Progenitor cell of endocrine pancreas (in vitro differentiated cells): ENCODE results near the gene ITGB2. TPM values are rescaled to one million over a fixed set of nuclear protein-coding genes. Genes with fewer than 3 reads are reported as not detected.

Source experiments
- DNase-seq: peaks from one replicate; pipeline ENCODE4 v3.0.0; 2021; ENCODE audit warnings: low spot score; ENCODE audit not compliant: unreplicated experiment
- H3K27ac Mint-ChIP-seq: 2 replicates; pipeline ENCODE4 v1.8.0; 2021; ENCODE audit warnings: mild to moderate bottlenecking, moderate library complexity, mixed read lengths
- H3K27me3 Mint-ChIP-seq: 2 replicates; pipeline ENCODE4 v1.8.0; 2021; ENCODE audit warnings: mixed read lengths
- H3K36me3 Mint-ChIP-seq: 2 replicates; pipeline ENCODE4 v1.8.0; 2022; ENCODE audit warnings: mixed read lengths; ENCODE audit not compliant: insufficient read depth
- H3K4me1 Mint-ChIP-seq: 2 replicates; pipeline ENCODE4 v1.8.0; 2021; ENCODE audit warnings: low read depth, mixed read lengths
- H3K4me3 Mint-ChIP-seq: 2 replicates; pipeline ENCODE4 v1.8.0; 2021; ENCODE audit warnings: low read depth, mild to moderate bottlenecking, moderate library complexity, mixed read lengths
- H3K9me3 Mint-ChIP-seq: 2 replicates; pipeline ENCODE4 v1.8.0; 2021; ENCODE audit warnings: low read depth, mixed read lengths
- CTCF ChIP-seq: fragments of 200-600 bp; sonication (generic); IDR thresholded peaks from one replicate; pipeline ENCODE4 v1.5.0; 2021; ENCODE audit warnings: antibody characterized with exemption, mild to moderate bottlenecking; ENCODE audit not compliant: unreplicated experiment
- total RNA-seq: library from RNA; stranded (reverse); gene quantifications from 2 replicates; pipeline ENCODE4 v1.2.1, GENCODE V29; 2021

The ITGB2 gene
- total RNA-seq, 1 donor from 2014 or later, result 0.41 TPM

GRCh38 chr21:44953628-44954021 lies 32.9 kb upstream of the ITGB2 start:
- H3K27me3 Mint-ChIP-seq, result no peaks in the 10 kb centered on the region
- no peak overlapping the region for H3K27ac Mint-ChIP-seq
- DNase-seq, result no peak
- no peaks in the 10 kb centered on the region for H3K9me3 Mint-ChIP-seq
- no peaks in the 10 kb centered on the region for H3K4me1 Mint-ChIP-seq
- no peak overlapping the region for H3K4me3 Mint-ChIP-seq
- no peak for TF ChIP-seq CTCF
- H3K36me3 Mint-ChIP-seq, result peaks cover 1% of the 10 kb centered on the region

- no peak for DNase-seq
Measured at GRCh38 chr21:44952929-44953627, 32.4 kb upstream of the ITGB2 start.

GRCh38 chr21:44952116-44952928 lies 31.6 kb upstream of the ITGB2 start:
- H3K27me3 Mint-ChIP-seq, result no peaks in the 10 kb centered on the region
- H3K36me3 Mint-ChIP-seq, result peaks cover 1% of the 10 kb centered on the region
- H3K4me1 Mint-ChIP-seq, result no peaks in the 10 kb centered on the region
- no peak overlapping the region for H3K27ac Mint-ChIP-seq
- no peak overlapping the region for H3K4me3 Mint-ChIP-seq
- no peaks in the 10 kb centered on the region for H3K9me3 Mint-ChIP-seq
- no peak for TF ChIP-seq CTCF
- DNase-seq, result no peak

More at GRCh38 chr21:44952929-44953627, 32.4 kb upstream of the ITGB2 start:
- no peak overlapping the region for H3K4me3 Mint-ChIP-seq
- no peaks in the 10 kb centered on the region for H3K27me3 Mint-ChIP-seq
- no peak for TF ChIP-seq CTCF
- H3K27ac Mint-ChIP-seq, result no peak overlapping the region
- H3K9me3 Mint-ChIP-seq, result no peaks in the 10 kb centered on the region
- no peaks in the 10 kb centered on the region for H3K4me1 Mint-ChIP-seq
- H3K36me3 Mint-ChIP-seq, result peaks cover 1% of the 10 kb centered on the region

- peaks cover 1% of the 10 kb centered on the region for H3K36me3 Mint-ChIP-seq
- no peaks in the 10 kb centered on the region for H3K9me3 Mint-ChIP-seq
- no peak overlapping the region for H3K27ac Mint-ChIP-seq
- no peak for DNase-seq
- no peak overlapping the region for H3K4me3 Mint-ChIP-seq
- no peaks in the 10 kb centered on the region for H3K27me3 Mint-ChIP-seq
- no peak for TF ChIP-seq CTCF
- no peaks in the 10 kb centered on the region for H3K4me1 Mint-ChIP-seq
Measured at GRCh38 chr21:44951186-44951915, 30.7 kb upstream of the ITGB2 start.

- Mint-ChIP-seq H3K9me3 (no peaks in the 10 kb centered on the region), H3K27ac (no peak overlapping the region), H3K4me3 (no peak overlapping the region), H3K36me3 (no peaks in the 10 kb centered on the region), H3K4me1 (no peaks in the 10 kb centered on the region), H3K27me3 (no peaks in the 10 kb centered on the region)
- DNase-seq, result no peak
- no peak for TF ChIP-seq CTCF
Measured at GRCh38 chr21:44950351-44950750, 29.7 kb upstream of the ITGB2 start.
